HG03460 (cell line): ENCODE data around the gene REM2.
A peak's percentile ranks its signal among the peaks of the same experiment; 100 is the strongest.
"Not testable (repeated sequence)": the region's sequence is repeated elsewhere in the genome, so short reads cannot be mapped to it uniquely, and the experiment has no call there.

Experiments
- ATAC-seq: cut with Tn5 transposase; IDR thresholded peaks from one replicate; pipeline ENCODE4 v1.9.1; 2021; ENCODE audit not compliant: unreplicated experiment

Gene REM2

DNA sequence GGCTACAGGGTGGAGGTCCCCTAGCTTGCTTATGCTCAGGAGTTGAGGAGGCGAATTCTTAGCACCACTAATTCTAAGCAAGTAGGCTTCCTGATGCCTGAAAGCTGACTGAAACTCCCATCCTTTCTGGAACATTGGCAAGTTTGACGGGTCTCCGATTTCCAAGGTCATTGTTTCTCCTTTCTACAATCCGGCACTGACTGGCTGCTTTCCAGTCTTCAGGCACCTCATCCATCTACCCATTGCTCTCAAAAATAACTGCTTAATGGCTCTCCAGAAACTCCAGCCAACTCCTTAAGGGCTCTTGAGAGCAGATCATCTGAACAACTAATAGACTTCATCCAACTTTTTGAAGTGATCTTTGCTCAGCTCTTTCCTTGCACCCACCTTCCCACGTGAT lies 13.3 kb downstream of the REM2 start:
- no peak for ATAC-seq

DNA sequence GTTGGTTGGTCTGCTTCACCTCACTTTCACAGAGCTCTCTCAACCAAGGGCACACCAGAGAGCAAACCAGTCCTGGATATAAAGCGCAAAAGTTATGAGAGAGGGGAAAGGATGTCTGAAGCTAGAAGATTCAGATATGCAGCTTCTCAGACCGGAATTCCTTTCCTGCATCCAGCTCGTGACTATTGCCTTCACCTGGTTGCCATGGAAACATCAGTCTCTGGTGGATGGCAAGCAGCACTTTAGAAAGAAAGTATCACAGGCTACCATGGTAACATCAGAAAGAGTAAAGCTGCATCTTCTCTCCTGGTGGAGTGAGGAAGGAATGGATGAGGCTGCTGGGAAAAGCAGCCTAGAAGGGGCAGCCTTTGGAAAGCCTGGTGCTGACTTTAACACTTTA lies 13.7 kb downstream of the REM2 start:
- ATAC-seq: no peak

DNA sequence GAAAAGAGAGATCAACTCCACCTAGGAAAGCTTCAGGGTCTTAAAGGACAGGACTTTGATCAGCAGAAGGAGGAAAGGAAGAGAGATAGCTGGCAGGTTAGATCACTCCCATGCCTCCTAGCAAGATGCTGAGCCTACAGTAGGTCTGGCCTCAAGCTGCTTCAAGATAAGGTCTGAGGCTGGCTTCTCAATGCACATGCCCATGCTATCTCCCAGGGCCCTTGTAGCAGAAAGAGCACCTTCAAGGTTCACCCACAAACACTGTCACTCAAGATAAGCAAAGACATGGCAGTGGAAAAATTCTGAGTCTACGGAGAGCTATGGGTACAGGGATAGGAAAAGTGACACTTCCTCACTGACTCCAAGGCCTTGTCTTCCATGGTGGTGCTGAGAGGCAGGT lies 14.3 kb downstream of the REM2 start:
- ATAC-seq: no peak

DNA sequence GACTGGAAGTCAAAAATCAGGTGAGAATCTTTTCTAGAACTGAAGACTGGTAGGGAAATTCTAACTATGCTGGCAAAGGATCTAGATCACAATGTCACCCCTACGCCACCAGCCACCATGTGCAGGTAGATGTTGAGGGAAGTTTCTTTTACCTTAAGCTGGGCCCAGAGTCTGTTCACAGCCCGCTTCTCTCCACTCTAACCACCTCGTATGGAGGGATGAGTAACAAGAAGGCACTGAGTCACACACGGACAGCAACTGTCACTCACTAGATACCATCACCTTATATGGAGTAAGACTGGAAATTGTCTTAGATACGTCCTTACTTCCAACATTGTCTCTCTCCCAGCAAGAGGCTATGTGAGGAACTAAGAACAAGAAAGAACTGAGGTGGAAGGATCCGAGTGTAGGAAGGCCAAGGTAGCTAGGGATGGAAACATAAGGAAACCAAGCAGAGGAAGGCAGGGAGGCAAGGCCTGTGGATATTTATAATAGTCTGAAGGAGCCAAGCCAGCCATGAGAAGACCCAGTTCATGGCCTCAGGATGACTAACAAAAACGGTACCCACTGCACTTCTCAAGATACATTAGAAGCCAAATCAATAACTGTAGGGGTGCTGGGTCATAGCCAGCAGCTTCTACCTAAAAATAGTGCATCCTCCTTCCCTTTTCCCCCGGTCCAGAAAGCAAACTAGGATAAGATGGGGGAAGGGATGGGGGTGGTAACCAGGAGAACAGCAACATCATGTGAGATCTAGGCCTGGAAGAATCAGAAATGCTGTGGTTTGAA lies 15.5 kb downstream of the REM2 start:
- no peak for ATAC-seq

DNA sequence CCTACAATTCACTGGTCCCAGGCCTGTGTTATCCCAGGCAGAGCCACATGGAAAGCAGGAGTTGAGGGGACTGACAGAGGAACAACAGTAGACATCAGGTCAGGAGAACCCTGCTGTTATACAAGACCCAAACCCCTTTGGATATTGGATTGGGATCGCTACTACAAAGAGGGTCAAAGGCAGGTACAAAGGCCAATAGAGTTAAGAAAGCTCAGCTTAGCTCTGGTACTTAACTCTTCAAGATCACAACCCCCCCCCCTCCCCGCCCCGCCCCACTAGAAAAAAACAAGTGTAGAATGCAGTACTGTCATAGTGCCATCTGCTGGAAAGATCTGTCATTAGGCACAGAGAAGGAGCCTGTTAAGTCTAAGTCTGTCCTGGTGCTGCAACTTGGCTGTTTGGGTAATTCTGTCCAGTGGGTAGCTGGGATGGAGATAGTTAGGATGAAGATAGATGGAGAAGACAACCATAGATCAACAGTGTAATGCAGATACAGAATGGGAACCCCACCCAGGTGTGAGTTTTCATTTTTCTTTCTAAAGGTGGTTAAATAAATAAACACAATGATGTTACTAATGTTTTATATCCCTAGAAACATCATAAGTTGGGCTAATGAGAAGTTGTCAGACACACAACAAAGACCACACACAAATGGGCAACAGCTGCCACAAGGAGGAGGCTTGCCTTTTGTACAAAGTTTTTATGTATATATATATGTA lies 17.2 kb downstream of the REM2 start:
- ATAC-seq: no peak

DNA sequence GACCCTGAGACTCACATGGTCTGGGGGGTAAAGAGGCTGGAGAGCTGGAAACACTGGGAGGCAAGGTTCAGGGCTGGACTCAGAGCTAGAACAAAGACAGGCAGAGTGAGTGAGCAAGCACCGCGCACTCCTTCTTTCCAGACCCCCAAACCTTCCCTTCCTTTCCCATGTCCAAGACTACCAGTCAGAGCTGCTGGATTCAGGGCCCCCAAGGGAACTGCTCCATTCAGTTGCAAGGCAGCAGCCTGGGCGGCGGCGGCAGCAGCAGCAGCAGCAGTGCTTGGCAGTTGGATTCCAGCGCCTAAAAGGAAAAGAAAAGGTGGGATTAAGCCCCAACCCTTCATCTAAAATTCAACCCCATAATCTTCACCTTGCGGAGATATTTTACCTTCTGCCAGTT lies 18.8 kb downstream of the REM2 start:
- no peak for ATAC-seq

DNA sequence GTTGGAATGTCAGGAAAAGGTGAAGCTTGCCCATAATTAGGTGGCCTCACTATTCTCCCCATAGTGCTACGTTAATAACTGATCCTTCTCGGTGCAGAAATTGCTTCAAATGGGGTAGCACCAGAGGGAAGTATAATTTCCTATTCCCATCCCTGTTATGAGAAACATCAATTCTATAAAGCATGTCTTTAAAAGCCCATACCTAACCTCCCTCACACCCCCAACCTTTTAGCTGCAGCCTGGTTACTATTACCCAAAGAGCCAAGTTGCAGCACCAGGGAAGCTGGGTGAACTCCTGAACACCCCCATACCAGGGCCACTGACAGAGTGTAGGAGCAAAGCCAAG lies 20.7 kb downstream of the REM2 start:
- no peak for ATAC-seq

DNA sequence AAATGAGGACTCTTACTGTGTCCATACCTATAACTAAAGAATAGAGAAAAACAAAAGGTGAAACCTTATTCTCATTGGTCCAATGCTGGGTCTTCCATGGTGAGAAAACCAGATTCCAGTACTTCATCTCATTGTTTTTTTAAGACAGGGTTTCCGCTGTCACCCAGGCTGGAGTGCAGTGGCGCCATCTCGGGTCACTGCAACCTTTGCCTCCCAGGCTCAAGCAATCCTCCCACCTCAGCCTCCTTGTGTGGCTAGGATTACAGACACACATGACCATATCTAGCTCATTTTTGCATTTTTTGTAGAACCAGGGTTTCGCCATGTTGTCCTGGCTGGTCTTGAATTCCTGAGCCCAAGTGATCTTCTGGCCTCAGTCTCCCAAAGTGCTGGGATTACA lies 22.6 kb downstream of the REM2 start:
- no peak for ATAC-seq

DNA sequence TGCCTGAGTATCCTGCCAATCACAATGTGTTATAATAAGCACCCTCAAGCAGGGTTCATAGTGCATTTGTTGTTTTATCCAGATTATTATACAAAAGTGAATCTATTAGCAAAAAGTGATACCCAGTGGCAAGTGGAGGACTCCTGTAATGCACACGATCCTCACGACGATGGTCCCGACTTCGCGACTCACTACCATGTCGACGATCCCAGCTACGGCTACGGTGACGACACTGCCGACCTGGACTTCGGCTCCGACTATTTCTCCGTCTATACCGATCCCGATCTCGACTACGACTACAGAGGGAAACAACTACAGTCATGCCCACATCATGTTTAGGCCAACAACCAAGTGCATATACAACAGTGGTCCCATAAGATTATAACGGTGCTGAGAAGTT lies 23.1 kb downstream of the REM2 start:
- no peak for ATAC-seq

DNA sequence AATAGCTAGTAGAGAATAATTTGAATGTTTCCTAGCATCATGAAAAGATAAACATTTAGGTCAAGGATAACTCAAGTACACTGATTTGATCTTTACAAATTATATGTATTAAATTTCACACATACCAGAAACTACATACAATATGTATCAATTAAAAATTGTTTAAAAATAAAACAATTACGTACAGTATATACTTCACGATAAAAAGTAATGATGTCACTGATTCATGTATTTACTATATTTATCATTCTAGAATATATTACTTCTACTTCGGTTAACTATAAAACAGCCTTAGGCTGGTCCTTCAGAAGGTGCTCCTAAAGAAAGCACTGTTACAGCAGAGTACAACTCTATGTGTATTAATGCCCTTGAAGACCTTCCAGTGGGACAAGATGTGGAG lies 24.4 kb downstream of the REM2 start:
- no peak for ATAC-seq

DNA sequence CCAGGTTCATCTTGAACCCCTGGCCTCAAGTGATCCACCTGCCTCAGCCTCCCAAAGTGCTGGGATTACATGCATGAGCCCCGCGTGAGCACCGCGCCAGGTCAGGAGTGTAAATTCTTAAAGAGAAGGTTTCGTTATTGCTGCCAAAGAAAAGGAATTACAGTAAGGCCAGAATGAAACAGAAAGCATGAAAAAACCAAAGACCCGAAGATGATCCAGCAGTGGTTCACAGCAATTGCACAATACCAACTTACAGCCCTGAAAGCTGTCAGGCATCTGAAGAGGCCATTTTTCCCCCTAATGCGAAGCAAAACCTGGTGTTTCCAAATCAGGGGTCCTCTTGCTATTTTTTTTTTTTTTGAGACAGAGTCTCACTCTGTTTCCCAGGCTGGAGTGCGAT lies 25.6 kb downstream of the REM2 start:
- no peak for ATAC-seq

DNA sequence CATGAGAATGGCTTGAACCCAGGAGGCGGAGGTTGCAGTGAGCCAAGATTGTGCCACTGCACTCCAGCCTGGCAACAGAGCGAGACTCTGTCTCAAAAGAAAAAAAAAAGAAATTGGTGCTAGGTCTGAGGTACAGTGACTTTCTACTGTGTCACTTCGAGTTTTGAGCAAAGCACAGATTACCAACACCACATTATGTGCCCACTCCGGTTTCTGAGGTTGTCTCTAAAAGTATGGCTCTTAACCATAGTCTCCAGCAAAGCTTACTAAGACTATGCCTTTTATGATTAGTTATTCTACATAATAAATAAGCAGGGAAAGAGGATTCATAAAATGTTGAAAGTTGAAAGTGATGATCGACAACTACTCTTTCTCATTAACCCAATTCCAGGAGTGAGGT lies 27.9 kb downstream of the REM2 start:
- ATAC-seq: no peak

DNA sequence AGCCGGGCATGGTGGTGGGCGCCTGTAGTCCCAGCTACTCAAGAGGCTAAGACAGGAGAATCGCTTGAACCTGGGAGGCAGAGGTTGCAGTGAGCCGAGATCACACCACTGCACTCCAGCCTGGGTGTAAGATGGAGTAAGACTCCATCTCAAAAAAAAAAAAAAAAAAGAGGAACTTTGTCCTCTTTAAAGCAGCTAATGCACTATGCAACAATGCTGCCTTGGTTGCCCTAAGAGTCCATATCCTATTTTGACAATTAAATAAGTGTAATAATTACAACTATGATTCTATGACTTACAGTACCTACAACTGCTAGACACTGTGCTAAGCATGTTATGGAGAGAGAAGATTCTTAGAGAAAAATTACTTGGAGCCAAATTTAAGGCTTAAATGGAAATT lies 31.8 kb downstream of the REM2 start:
- not testable (repeated sequence) for ATAC-seq

DNA sequence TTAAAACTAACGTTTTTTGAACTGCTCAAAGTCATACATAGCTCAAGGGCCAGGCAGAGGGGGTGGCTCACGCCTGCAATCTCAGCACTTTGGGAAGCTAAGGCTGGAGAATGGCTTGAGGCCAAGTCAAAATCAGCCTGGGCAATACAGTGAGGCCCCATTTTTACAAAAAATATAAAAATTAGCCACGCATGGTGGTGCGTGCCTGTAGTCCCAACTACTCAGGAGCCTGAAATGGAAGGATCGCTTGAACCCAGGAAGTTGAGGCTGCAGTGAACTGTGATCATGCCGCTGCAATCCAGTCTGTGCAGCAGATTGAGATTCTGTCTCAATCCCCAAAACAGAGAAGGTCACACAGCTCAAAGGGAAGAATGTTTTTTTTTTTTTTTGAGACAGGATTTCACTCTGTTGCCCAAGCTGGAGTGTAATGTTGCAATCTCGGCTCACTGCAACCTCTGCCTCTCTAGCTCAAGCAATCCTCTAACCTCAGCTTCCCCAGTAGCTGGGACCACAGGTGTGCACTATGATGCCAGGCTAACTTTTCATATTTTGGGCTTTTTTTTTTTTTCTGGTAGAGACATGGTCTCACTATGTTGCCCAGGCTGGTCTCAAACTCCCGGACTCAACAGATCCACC lies 33.0 kb downstream of the REM2 start:
- no peak for ATAC-seq

DNA sequence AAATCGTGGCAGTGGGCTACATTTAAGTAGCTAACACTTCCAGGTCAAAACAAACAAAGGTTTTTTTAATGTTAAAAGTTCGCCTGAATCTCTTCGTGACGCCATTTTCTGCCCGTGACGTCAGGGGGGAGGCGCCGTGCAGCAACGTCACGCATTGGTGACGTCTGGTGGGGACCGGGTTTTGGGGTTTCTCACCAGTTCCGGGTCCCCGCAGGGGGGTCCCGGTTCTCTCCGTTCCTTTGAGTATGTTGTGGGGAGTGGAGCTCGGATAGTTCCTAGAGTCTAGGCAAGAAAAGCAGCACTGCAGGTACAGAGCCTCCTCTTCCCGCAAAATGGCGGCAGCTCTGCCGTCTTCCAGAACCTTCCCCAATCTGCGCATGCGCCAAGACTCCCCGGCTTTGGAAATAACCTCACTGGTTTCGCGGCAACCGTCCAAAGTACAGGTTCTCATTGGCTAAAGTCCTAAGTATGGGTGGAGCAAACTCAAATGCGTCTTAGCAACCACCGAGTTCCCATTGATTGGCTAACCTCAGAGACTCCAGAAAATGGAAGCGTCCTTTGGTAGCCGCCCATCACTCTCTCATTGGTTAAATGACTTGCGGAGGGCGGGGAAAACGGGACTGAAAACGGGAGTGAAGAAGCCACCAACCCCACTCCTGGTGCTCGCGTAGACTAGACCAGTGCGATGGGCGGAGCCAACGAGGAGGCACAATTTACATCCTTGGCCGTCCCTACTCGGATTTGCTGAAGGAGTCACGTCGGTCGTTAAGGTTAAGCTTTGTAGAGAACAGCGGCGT lies 36.0 kb downstream of the REM2 start, which contains the start of gene RBM23:
TSS of gene RBM23 (minus strand) at position 346 of the 797 bp plus-strand sequence.
- ATAC-seq: peak; percentile 92

DNA sequence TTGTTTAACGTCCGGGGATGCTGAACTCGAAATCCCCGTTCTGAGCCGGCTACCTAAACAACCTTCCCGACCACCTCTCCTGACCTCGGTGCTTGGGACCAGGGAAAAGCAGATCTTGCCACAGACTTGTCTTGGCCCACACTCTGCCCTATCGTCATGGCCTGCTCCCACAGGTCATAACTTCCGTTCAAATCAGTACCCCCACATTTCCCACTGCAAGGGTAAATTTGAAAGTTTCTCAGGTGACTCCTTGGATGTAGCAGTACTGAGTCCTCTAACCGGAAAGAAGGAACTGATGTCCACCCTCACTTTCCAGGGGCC lies 36.5 kb downstream of the REM2 start:
- ATAC-seq: no peak

DNA sequence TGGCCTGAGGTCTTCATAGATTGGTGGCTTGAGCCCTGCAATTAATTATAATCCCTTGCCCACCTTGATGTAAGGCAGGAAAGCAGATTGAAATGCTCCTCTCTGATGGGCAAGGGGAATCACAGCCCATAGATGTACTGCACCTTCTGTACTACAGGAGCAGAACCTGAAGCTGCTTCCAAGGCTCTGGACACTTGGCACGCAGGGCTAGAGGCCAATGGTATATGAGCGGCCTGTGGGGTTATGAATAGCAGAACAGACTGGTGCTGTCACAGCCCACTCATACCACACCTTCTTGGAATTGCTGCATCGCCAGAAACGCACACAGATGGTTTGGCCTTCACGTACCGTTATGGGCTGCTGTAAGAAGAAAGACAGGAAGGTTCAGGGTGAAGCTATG lies 37.7 kb downstream of the REM2 start:
- no peak for ATAC-seq

DNA sequence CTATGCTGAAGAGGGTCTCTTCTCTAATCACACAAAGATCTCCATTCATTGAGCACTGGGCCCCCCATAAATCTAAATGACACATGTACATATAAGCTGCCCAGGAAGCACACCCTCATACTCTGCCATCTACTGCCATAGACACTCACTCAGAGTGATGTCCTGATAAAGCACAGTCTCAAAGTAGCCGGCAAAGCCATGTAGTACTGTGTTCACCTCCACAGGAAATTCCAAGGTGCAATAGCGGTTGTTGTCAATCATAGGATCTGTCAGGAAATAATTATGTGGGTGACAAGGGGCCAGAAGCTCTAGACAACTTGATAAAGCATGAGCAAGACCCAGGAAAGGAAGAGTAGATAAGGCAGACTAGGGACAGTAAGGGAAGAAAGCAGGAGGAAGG lies 39.3 kb downstream of the REM2 start:
- no peak for ATAC-seq

DNA sequence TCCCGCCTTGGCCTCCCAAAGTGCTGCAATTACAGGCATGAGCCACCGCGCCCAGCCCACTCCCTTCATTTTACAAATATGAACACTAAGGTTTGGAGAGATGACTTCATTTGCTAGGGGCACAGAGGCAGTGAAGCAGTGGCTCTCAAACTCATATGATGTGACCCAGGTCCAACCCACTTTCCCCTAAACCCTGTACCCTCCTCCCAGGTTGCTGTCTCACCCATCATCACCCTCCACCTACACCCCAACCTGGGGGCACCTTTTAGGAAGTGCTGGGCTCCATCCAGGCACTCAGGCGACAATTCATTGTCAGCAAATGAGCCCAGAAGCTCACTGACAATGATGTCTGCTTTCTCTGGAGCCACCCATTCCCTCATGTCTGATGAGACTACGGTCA lies 40.7 kb downstream of the REM2 start:
- ATAC-seq: no peak

DNA sequence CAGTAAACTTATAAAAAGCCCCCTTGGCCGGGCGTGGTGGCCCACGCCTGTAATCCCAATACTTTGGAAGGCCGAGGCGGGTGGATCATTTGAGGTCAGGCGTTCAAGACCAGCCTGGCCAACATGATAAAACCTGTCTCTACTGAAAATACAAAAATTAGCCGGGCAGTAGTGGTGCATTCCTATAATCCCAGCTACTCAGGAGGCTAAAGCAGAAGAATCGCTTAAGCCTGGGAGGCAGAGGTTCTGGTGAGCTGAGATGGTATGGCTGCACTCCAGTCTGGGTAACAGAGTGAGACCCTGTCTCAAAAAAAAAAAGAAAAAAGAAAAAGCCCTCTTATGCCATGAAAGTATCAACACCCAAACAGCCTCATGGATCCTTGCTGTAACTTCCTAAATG lies 42.5 kb downstream of the REM2 start:
- no peak for ATAC-seq

DNA sequence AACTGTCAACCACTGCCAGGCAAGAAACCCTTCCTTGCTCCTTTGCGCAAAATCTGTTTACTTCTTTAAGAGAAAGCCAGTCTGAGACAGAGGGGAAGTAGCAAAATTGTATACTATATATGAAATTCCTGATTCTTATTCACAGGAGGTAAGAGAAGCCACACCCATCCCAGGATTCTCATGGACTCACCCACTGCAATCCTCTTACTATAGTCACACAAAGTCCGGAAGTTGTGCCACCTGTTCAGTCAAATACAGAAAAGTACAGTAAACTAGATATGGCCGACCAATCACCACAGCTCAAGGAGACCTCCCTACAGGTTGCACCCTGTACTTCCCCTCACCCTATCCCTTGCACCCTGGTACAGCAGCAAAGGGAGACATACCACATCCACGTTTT lies 43.3 kb downstream of the REM2 start:
- no peak for ATAC-seq
